ENCODE results near the gene ZNF10.

ZNF10 gene

DNA sequence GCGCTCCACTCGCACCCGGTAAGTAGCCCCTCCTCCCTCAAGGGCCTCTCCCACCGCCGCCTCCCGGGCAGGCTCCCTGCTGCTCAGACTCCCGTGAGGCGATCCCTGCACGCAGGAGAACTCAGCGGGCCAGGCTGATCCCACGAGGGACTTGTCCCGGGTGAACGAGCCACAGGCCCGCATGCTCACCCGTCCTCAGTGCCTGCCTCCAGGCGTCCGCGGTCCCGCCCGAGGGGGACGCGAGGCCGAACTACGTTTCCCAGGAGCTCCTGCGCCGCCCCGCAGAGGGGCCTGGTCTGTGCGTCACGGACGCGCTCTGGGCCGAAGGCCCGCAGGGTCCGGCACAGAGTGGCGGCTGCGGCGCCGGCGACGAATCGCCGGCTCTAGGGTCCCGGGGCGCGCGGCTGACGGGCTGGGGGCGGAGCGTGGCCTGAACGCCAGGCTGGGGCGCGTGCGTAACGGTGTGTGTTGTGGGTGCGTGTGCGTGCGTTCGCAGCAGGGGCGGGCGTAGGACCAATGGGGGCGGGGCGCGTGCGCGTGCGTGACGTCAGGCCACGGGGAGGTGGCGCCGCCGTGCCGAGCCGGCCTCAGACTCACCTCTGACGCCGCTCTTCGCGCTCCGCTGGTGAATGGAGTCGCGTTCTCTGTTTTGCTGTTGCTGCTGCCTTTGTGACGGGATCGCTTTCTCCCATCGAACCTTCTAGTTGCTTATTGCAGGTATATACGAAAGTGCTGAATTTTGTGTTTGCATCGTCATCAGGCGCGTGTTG, at the start of gene ZNF10, which contains the start of gene ZNF891:
ZNF10 (plus strand) TSS at position 590 of the 770 bp plus-strand sequence. CDS start 13,866 bp downstream, outside the sequence.
ZNF891 (minus strand) TSS at position 237 of the 770 bp plus-strand sequence. CDS start 8,356 bp downstream, outside the sequence.
- DNase-seq, result peak; percentile 97

GRCh38 chr12:133081159-133081780, 49.2 kb upstream of the ZNF10 start:
- DNase-seq, result no peak

DNA sequence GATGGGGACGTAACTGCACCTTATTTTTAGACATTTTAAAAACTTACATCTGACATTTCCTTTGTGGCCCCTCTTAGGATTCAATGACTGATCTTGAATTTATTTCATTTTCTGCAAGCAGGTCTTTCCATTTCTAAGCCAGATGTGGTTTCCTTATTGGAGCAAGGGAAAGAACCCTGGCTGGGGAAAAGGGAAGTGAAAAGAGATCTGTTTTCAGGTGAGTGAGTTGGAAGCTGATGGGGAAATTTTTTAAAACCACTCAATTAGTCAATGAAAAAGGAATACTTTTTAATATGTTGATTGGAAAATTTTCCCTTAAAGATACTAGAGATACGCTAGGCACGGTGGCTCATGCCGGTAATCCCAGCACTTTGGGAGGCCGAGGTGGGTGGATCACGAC, 47.1 kb upstream of the ZNF10 start:
- no peak for DNase-seq

- no peak for DNase-seq
Observed at GRCh38 chr12:133105620-133106019, 24.8 kb upstream of the ZNF10 start.

DNA sequence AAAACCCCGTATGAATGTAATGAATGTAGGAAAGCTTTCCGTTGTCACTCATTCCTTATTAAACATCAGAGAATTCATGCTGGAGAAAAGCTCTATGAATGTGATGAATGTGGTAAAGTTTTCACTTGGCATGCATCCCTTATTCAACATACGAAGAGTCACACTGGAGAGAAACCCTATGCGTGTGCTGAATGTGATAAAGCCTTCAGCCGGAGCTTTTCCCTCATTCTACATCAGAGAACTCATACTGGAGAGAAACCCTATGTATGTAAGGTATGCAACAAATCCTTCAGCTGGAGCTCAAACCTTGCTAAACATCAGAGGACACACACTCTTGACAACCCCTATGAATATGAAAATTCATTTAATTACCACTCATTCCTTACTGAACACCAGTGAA, 24.2 kb upstream of the ZNF10 start:
- no peak for DNase-seq

DNA sequence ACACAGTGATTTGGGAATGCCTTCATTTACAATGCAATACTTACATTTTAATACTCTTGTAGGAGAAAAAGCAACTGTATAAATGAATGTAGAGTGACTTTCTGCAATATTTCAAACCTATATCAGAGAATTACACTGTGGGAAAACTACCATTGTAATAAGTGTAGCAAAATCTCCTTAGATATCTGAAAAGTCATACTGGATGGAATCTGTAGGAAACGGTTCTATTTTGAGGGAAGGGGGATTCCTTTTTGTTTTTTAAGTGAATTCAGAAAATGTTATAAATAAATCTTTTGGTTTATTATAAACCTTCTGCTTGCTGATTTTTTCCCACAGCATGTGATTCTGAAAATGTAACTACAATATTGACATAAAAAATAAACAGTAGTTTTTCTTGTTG, 23.3 kb upstream of the ZNF10 start:
- no peak for DNase-seq

DNA sequence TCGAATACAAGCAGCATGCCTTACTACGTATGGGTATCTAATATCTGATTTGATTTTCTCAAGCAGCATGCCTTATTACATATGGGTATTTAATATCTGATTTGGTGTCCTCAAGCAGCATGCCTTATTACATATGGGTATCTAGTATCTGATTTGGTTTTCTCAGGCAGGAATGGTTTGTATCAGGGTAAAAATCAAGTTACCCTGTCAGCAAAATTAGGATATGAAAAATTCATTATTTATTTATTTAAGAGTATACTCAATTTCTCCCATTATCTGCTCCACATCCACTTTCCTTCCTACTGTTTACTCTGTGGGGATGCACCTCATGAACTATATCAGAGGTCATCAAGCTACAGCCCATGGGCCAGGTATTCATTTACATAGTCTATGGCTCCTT, 22.3 kb upstream of the ZNF10 start:
- no peak for DNase-seq

GRCh38 chr12:133120385-133121191, 9.8 kb upstream of the ZNF10 start:
- no peak for DNase-seq

- DNase-seq, result no peak
Observed at GRCh38 chr12:133124674-133125073, 5.8 kb upstream of the ZNF10 start.

GRCh38 chr12:133129368-133130037, 924 bp upstream of the ZNF10 start:
- DNase-seq, result no peak

GRCh38 chr12:133130808-133131128, 341 bp downstream of the ZNF10 start:
- DNase-seq, result no peak

DNA sequence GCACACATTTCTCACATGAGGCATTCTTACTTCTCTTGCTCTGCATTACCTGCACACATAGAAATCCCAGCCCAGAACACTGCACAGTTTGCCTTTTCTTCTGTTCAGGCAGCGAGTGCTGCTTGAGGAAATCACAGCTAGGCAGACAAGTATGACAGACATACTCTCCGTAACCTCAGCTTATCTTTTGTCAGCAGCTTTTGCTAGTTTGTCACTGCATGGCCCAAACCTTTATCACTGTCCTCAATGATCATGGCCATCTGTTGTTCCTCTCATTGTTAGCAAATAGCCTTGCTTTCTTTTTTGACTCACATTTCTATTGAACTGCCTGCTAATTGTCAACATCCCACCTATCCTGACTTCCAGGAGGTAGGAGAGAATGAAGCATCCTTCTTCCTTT, 5.3 kb downstream of the ZNF10 start:
- DNase-seq, result no peak

DNA sequence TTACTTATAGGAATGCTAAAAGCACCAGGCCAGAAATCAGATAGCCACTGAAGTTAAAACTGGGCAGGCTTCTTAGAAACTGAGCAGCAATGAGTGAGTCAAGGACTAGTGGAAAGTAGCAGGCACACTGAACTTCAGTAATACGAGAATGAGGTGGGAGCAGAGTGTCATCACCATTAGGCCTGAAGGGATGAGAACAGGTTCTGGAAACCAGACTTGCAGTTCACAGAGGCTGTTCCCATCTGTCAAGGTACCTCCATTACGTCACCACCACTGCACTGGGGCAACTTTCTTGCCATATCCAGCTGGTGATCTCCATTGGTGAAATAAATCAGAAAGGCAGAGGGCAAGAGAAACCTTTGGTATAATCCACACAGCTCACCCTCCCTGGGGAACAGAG, 15.6 kb downstream of the ZNF10 start:
- DNase-seq, result no peak

- no peak for DNase-seq
Observed at GRCh38 chr12:133156125-133156690, 25.8 kb downstream of the ZNF10 start.

GRCh38 chr12:133165776-133166175, 35.3 kb downstream of the ZNF10 start:
- DNase-seq, result no peak

DNA sequence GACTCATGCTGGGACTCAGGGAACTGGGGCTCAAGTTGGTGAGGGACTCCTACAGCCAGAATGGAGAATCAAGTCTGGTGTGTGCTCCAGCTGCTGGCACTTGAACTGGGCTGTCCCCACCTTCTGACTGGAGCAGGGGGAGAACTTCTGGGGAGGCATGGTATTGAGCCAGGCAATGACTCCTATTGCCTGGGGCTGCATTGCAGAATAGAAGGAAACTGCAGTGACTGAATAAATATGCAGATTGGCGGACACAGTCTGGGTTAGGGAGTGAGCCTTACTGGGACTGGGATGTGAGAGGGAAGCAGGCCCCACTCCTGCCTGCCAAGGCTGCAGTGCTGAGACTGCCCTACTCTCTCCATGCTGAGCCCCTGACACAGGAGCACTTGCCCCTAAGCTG, 42.1 kb downstream of the ZNF10 start:
- no peak for DNase-seq

DNA sequence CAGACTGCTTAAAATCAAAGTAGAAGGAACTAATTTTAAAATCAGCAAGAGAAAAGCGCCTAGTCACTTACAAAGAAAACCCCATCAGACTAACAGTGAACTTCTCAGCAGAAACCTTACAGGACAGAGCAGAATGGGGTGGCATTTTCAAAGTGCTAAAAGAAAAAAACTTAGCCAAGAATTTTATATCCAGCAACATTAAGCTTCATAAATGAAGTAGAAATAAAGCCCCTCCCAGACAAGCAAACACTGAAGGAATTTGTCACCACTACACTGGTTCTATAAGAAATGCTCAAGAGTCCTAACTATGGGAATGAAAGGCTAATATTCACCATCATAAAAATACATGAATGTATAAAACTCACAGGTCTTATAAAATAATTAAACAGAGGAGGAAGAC, 44.5 kb downstream of the ZNF10 start:
- DNase-seq, result no peak

DNA sequence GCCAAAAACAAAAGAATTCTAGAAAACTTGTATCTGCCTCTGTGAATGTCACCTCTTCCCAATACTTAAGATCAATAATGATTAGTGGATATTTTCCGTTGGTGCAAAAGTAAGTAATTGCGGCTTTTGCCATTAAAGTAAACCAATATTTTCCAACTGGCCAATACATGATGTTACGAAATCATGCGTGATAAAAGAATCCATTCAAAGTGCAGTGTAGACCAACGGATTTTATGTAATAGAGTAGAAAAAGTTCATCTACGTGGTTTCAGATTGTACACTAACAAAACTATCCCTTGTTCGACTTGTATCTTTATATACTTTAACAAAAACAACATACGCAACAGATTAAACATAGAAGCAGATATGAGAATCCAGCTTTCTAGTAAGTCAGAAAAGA, 50.2 kb downstream of the ZNF10 start:
- no peak for DNase-seq

- peak; percentile 93 for DNase-seq
Observed at GRCh38 chr12:133181238-133181959, 51.0 kb downstream of the ZNF10 start, which contains the start of gene ZNF268. Gene ZNF268, plus strand, starts transcription at chr12:133181495. Its CDS starts 503 bp downstream, at chr12:133181998.

DNA sequence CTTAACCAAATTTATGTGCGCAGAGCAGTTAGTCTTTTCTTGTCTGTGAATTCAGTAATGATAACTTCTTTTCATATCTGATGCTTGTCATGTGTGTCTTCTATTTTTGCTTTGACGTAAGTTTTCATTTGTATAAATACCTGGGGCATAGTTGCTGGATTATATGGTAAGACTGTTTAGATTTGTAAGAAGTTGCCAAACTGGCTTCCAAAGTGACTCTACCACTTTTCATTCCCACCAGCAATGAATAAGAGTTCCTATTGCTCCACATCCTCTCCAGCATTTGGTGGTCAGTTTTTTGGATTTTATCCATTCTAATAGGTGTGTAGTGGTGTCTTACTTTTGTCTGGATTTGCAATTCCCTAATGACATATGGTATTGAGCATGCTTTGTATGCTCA, 59.7 kb downstream of the ZNF10 start:
- DNase-seq, result no peak

DNA sequence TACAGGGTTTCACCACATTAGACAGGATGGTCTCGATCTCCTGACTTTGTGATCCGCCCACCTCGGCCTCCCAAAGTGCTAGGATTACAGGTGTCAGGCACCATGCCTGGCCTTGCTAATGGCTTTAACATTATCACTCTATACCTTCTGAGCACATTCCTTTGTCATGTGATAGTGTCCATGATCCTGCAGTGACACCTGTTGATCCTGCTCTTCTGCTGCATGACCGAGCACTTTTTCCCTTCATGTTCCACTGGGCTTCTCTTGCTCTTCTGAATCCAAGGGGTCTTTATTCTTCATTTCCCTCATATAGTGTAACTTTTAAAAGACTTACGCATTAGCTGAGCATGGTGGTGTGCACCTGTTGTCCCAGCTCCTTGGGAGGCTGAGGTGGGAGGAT, 62.4 kb downstream of the ZNF10 start:
- DNase-seq, result no peak

DNA sequence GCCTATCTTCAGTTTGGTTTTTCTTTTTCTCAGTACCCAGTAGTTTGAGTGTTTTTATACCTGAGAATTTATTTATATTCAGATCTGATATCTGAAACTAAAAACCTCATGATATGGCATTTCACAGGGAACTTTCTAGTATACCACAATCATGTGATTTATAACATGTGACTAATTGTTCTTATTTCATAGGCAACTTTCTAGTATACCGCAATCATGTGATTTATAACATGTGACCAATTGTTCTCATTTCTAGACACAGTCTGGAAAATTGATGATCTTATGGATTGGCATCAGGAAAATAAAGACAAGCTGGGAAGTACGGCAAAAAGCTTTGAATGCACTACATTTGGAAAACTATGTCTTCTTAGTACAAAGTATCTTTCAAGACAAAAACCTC, 71.5 kb downstream of the ZNF10 start:
- no peak for DNase-seq

Measured in CD4-positive, alpha-beta T cell treated with Interleukin-12 subunit alpha and Interleukin-12 subunit beta, for 1 hour (primary cell).